Measurements from ENCODE around the gene TP73.

TP73 gene

DNA sequence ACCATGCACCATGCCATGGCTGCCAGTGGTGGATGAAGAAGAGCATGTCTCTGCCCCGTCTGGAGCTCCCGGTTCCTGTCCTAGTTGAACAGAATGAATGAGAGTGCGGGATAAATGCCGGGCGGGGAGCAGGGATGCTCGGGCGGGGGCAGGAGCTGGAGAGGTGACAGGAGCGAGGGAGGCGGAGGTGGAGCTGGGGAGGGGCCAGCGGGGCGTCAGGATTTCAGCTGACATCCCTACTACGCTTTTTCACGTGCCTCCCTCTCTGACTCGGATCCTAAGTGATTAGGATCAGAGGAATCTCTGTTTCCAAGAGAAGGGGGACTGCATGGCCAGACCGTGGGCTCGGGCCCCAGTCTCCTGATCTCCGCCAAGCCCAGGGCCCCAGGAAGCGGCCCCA is 47.3 kb downstream of the TP73 start:
- Histone ChIP-seq H3K4me2 (no peak overlapping the region), H3K36me3 (ENCODE audit: insufficient read depth) (no peaks in the 10 kb centered on the region), H3K4me3 (IDR thresholded peaks at IDR 0.05; ENCODE audit: insufficient read depth, low read depth, low read length) (no peak overlapping the region), H3K79me2 (ENCODE audit: insufficient read depth, low read depth) (no peaks in the 10 kb centered on the region), H3K27ac (no peak overlapping the region), H3K27me3 (ENCODE audit: insufficient read depth, low read depth) (peaks cover 94% of the 10 kb centered on the region), H3K9ac (no peak overlapping the region), H4K20me1 (ENCODE audit: insufficient read depth) (no peaks in the 10 kb centered on the region), H3K4me1 (ENCODE audit: low read depth, poor library complexity, severe bottlenecking) (no peaks in the 10 kb centered on the region), H2AFZ (ENCODE audit: low read depth) (no peak overlapping the region)
- TF ChIP-seq, protein P1, sequence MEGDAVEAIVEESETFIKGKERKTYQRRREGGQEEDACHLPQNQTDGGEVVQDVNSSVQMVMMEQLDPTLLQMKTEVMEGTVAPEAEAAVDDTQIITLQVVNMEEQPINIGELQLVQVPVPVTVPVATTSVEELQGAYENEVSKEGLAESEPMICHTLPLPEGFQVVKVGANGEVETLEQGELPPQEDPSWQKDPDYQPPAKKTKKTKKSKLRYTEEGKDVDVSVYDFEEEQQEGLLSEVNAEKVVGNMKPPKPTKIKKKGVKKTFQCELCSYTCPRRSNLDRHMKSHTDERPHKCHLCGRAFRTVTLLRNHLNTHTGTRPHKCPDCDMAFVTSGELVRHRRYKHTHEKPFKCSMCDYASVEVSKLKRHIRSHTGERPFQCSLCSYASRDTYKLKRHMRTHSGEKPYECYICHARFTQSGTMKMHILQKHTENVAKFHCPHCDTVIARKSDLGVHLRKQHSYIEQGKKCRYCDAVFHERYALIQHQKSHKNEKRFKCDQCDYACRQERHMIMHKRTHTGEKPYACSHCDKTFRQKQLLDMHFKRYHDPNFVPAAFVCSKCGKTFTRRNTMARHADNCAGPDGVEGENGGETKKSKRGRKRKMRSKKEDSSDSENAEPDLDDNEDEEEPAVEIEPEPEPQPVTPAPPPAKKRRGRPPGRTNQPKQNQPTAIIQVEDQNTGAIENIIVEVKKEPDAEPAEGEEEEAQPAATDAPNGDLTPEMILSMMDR (conservative IDR thresholded peaks at IDR 0.05; ENCODE audit: low read depth, low read length) = no peak

DNA sequence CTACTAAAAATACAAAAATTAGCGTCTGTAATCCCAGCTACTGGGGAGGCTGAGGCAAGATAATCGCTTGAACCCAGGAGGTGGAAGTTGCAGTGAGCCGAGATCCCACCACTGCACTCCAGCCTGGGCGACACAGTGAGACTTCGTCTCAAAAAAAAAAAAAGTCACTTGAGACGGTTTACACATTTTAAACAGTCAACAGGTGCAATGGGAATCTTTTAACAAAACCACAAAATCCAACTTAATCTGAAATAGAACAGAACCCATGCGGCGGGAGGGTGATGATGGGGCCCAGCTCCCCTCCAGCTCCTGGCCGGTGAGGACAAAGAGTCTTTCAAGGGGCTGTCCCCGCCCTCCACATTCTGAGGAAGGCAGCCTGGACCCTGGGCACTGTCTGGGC is 48.3 kb downstream of the TP73 start:
- Histone ChIP-seq H3K27ac (no peak overlapping the region), H3K4me1 (ENCODE audit: low read depth, poor library complexity, severe bottlenecking) (no peaks in the 10 kb centered on the region), H3K27me3 (ENCODE audit: insufficient read depth, low read depth) (peaks cover 99% of the 10 kb centered on the region), H3K4me2 (no peak overlapping the region), H3K79me2 (ENCODE audit: insufficient read depth, low read depth) (no peaks in the 10 kb centered on the region), H3K4me3 (IDR thresholded peaks at IDR 0.05; ENCODE audit: insufficient read depth, low read depth, low read length) (no peak overlapping the region), H2AFZ (ENCODE audit: low read depth) (no peak overlapping the region), H3K36me3 (ENCODE audit: insufficient read depth) (no peaks in the 10 kb centered on the region), H3K9ac (no peak overlapping the region), H4K20me1 (ENCODE audit: insufficient read depth) (no peaks in the 10 kb centered on the region)
- TF ChIP-seq, protein P1 (conservative IDR thresholded peaks at IDR 0.05; ENCODE audit: low read depth, low read length) = no peak

DNA sequence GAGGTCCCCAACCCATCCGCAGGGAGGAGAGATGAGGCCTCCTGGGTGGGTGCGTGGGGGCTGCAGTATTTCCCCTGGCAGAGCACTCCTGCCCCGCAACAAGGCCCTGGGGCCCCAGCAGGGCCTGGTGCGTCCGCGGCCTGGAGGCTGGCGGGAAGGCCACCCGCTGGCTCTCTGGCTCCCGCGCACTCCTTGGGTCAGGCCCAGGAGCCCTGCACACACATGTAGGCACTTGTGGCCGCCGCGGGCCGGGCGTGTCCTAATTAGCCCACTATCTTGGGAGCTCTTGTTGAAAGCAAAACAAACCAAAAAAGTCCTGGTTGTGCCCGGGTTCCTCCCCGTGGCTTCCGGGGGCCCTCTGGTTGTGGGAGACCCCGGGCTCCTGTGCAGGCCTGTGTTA is 50.2 kb downstream of the TP73 start:
- Histone ChIP-seq H3K4me3 (IDR thresholded peaks at IDR 0.05; ENCODE audit: insufficient read depth, low read depth, low read length) (no peak overlapping the region), H3K79me2 (ENCODE audit: insufficient read depth, low read depth) (no peaks in the 10 kb centered on the region), H3K4me2 (no peak overlapping the region), H4K20me1 (ENCODE audit: insufficient read depth) (no peaks in the 10 kb centered on the region), H3K36me3 (ENCODE audit: insufficient read depth) (no peaks in the 10 kb centered on the region), H3K9ac (no peak overlapping the region), H2AFZ (ENCODE audit: low read depth) (no peak overlapping the region), H3K27me3 (ENCODE audit: insufficient read depth, low read depth) (peaks cover 96% of the 10 kb centered on the region), H3K4me1 (ENCODE audit: low read depth, poor library complexity, severe bottlenecking) (no peaks in the 10 kb centered on the region), H3K27ac (no peak overlapping the region)
- TF ChIP-seq, protein P1 (conservative IDR thresholded peaks at IDR 0.05; ENCODE audit: low read depth, low read length) = no peak

DNA sequence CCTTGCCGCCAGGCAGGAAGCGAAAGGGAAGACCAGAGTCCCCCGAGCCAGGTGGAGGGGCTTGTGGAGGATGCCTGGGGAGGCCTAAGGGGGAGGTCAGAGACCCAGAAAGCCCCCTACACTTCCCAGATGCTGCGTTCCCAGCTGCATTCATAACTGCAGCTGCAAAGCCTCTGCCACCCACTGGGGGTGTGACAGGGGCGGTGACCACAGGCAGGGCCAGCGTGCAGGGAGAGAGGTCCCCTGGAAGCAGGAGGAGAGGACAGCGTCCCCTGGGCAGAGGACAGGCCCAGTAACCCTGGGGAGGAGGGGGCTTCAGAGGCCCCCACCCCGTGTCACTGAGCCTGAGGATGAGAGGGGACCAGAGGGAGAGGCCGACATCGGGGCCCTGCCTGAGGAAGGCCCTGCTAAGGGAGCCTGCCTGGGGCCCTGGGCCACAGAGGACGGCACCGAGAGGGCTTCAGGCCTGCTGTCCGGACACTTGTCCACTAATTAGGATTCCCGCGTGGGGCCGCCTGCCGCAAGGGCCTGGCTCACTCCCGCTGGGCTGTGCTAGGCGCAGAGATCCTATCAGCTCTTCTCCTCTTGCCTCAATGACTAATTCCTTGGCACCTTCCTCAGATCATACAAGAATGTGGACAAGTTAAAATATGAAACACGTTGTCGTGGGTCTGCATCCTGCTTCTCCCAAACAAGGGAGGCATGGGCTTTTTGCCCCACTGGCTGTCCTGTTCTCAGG is 50.8 kb downstream of the TP73 start:
- H3K4me3 ChIP-seq (IDR thresholded peaks at IDR 0.05; ENCODE audit: insufficient read depth, low read depth, low read length) = no peak overlapping the region
- H3K36me3 ChIP-seq (ENCODE audit: insufficient read depth) = no peaks in the 10 kb centered on the region
- H3K27me3 ChIP-seq (ENCODE audit: insufficient read depth, low read depth) = peaks cover 96% of the 10 kb centered on the region
- H3K9ac ChIP-seq = no peak overlapping the region
- H3K4me1 ChIP-seq (ENCODE audit: low read depth, poor library complexity, severe bottlenecking) = no peaks in the 10 kb centered on the region
- H3K79me2 ChIP-seq (ENCODE audit: insufficient read depth, low read depth) = no peaks in the 10 kb centered on the region
- no peak overlapping the region for H3K27ac ChIP-seq
- no peak overlapping the region for H2AFZ ChIP-seq (ENCODE audit: low read depth)
- TF ChIP-seq, protein P1 (conservative IDR thresholded peaks at IDR 0.05; ENCODE audit: low read depth, low read length) = no peak
- no peaks in the 10 kb centered on the region for H4K20me1 ChIP-seq (ENCODE audit: insufficient read depth)
- H3K4me2 ChIP-seq = no peak overlapping the region

All from KMS-11 (cell line).